Naive thymus-derived CD8-positive, alpha-beta T cell (primary cell): Measurements from ENCODE around the gene P3H3. TPM values are rescaled to one million over a fixed set of nuclear protein-coding genes. Genes with fewer than 3 reads are reported as not detected.

Experiments used
- ATAC-seq, 2 donors: fragments of 150-1000 bp; cut with Tn5 transposase in 1 of 2; sonication (Bioruptor Pico), chemical (Tn5 transposase) in 1 of 2; 1 replicate in 1 of 2; 2 replicates in 1 of 2; pipeline ENCODE4 v1.10.0; 2021; ENCODE audit warnings: mild to moderate bottlenecking in 2 of 2, moderate library complexity in 2 of 2
- POLR2A ChIA-PET: fragments of 350-600 bp; sonication (Branson Sonifier 250); formaldehyde crosslinking; loops from one replicate; lab custom pipeline; 2021; ENCODE audit warnings: antibody characterized with exemption; lab: Charles Lee
- DNase-seq, 10 donors: peaks; one replicate each; pipeline versions ENCODE4 v3.0.0 to v3.0.0-alpha.2; 2020 to 2022
- H3K27ac Mint-ChIP-seq, 10 donors: one replicate each; pipeline ENCODE4 v1.8.0; 2020 to 2022; ENCODE audit warnings: mild to moderate bottlenecking in 10 of 10, mixed read lengths in 10 of 10, moderate library complexity in 4 of 10, inconsistent platforms in 1 of 10
- H3K27me3 Mint-ChIP-seq, 5 donors: one replicate each; pipeline ENCODE4 v1.8.0; 2021 to 2022; ENCODE audit warnings: mixed read lengths in 5 of 5
- H3K36me3 Mint-ChIP-seq, 3 donors: one replicate each; pipeline ENCODE4 v1.8.0; 2020 to 2022; ENCODE audit warnings: mixed read lengths in 3 of 3, mild to moderate bottlenecking in 2 of 3, inconsistent platforms in 1 of 3
- H3K4me1 Mint-ChIP-seq, 4 donors: one replicate each; pipeline ENCODE4 v1.8.0; 2021 to 2022; ENCODE audit warnings: mixed read lengths in 4 of 4
- H3K4me3 Mint-ChIP-seq, 10 donors: one replicate each; pipeline ENCODE4 v1.8.0; 2020 to 2022; ENCODE audit warnings: mild to moderate bottlenecking in 10 of 10, mixed read lengths in 10 of 10, moderate library complexity in 6 of 10, inconsistent platforms in 1 of 10
- H3K9me3 Mint-ChIP-seq, 9 donors: one replicate each; pipeline ENCODE4 v1.8.0; 2020 to 2022; ENCODE audit warnings: mixed read lengths in 9 of 9, mild to moderate bottlenecking in 3 of 9, inconsistent platforms in 1 of 9, moderate library complexity in 1 of 9
- polyA plus RNA-seq, 3 donors: library from polyadenylated mRNA; unstranded; fragments of 300-500 nt; fragmentation: Illumina TruSeq; gene quantifications; one replicate each; pipeline ENCODE4 v1.2.3, GENCODE V29; 2021
- total RNA-seq, 8 experiments: library from RNA in 2 of 8; stranded (reverse) in 2 of 8; gene quantifications; one replicate each; pipeline ENCODE4 v1.2.3 and lab custom pipeline; 2021 to 2026

Gene P3H3
- total and polyA plus RNA-seq, 5 experiments from 2014 or later: 0.42 to 9.7 (median 0.73) TPM

- DNase-seq: no peak
- POLR2A ChIA-PET: interaction anchor here (0.5 to 1.5 kb wide), 2 partner anchors 18 to 21 kb away, joined by 5 read pairs; no protein-coding TSS in a partner anchor
- H3K36me3 Mint-ChIP-seq: no peaks in the 10 kb centered on the region
These were observed 19.2 kb upstream of the P3H3 start for GRCh38 chr12:6809056-6809455.

GRCh38 chr12:6810758-6811157, 17.4 kb upstream of the P3H3 start:
- POLR2A ChIA-PET: no interaction called here
- Mint-ChIP-seq H3K9me3 (no peaks in the 10 kb centered on the region), H3K4me3 (no peak overlapping the region), H3K36me3 (no peaks in the 10 kb centered on the region), H3K27me3 (peaks cover 0 to 3% (median 0%) of the 10 kb centered on the region in 5 donors), H3K27ac (peak overlapping the region in 2 of 10 donors; percentile 27 to 57), H3K4me1 (peaks cover 0 to 2% (median 0%) of the 10 kb centered on the region in 4 donors)
- ATAC-seq (no peak), DNase-seq (no peak)

More at GRCh38 chr12:6809056-6809455, 19.2 kb upstream of the P3H3 start:
- peaks cover 0 to 2% (median 0%) of the 10 kb centered on the region in 5 donors for H3K27me3 Mint-ChIP-seq
- H3K27ac Mint-ChIP-seq: no peak overlapping the region
- no peak overlapping the region for H3K4me3 Mint-ChIP-seq
- peaks cover 0 to 2% (median 0%) of the 10 kb centered on the region in 4 donors for H3K4me1 Mint-ChIP-seq
- no peak for ATAC-seq
- H3K9me3 Mint-ChIP-seq: no peaks in the 10 kb centered on the region

GRCh38 chr12:6813363-6813762, 14.8 kb upstream of the P3H3 start:
- no peak for ATAC-seq
- Mint-ChIP-seq H3K4me1 (peaks cover 0 to 6% (median 1%) of the 10 kb centered on the region in 4 donors), H3K9me3 (no peaks in the 10 kb centered on the region), H3K36me3 (no peaks in the 10 kb centered on the region), H3K27me3 (peaks cover 0 to 3% (median 0%) of the 10 kb centered on the region in 5 donors), H3K27ac (no peak overlapping the region), H3K4me3 (no peak overlapping the region)
- DNase-seq: no peak
- POLR2A ChIA-PET: interaction anchor here (0.7 kb wide), 1 partner anchor 197 kb away, joined by 4 read pairs; no protein-coding TSS in a partner anchor

- ATAC-seq: no peak
- POLR2A ChIA-PET: no interaction called here
- DNase-seq: no peak
- peaks cover 0 to 10% (median 7%) of the 10 kb centered on the region in 5 donors for H3K27me3 Mint-ChIP-seq
- peaks cover 7 to 10% (median 9%) of the 10 kb centered on the region in 4 donors for H3K4me1 Mint-ChIP-seq
- no peaks in the 10 kb centered on the region for H3K9me3 Mint-ChIP-seq
- H3K4me3 Mint-ChIP-seq: no peak overlapping the region
- H3K36me3 Mint-ChIP-seq: no peaks in the 10 kb centered on the region
- H3K27ac Mint-ChIP-seq: no peak overlapping the region
These were observed 11.6 kb upstream of the P3H3 start for GRCh38 chr12:6816598-6816997.

- peaks cover 0 to 15% (median 9%) of the 10 kb centered on the region in 5 donors for H3K27me3 Mint-ChIP-seq
- H3K27ac Mint-ChIP-seq: peak overlapping the region in 1 of 10 donors; percentile 50
- no peak overlapping the region for H3K4me3 Mint-ChIP-seq
- peaks cover 11 to 15% (median 12%) of the 10 kb centered on the region in 4 donors for H3K4me1 Mint-ChIP-seq
- ATAC-seq (no peak), DNase-seq (no peak)
- no peaks in the 10 kb centered on the region for H3K36me3 Mint-ChIP-seq
- POLR2A ChIA-PET: interaction anchor here (0.5 kb wide), 1 partner anchor 85 kb away, joined by 3 read pairs; no protein-coding TSS in a partner anchor
- H3K9me3 Mint-ChIP-seq: no peaks in the 10 kb centered on the region
These were observed 11.1 kb upstream of the P3H3 start for GRCh38 chr12:6817098-6817497.

DNA sequence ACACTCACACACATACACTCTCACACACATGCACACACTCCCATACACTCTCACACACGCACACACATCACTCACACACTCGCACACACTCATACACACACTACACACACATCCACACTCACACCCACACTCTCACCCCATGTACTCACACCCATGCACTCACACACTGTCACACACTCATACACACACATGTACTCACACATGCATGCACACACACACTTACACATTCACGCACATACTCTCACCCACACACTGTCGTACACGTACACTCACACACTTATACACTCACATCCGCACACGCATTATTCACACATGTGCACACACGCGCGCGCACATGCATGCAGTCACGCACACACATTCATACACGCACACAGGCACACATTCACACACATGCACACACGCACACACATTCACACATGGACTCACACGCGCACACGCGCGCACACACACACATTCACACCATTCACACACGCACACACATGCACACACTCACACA, 10.5 kb upstream of the P3H3 start:
- Mint-ChIP-seq H3K27me3 (peaks cover under 1 to 21% (median 12%) of the 10 kb centered on the region in 5 donors), H3K4me1 (peaks cover 12 to 21% (median 13%) of the 10 kb centered on the region in 4 donors), H3K4me3 (no peak overlapping the region), H3K36me3 (no peaks in the 10 kb centered on the region), H3K9me3 (no peaks in the 10 kb centered on the region), H3K27ac (peak overlapping the region in 2 of 10 donors; percentile 8 to 35)
- POLR2A ChIA-PET: no interaction called here
- ATAC-seq: no peak
- no peak for DNase-seq

DNA sequence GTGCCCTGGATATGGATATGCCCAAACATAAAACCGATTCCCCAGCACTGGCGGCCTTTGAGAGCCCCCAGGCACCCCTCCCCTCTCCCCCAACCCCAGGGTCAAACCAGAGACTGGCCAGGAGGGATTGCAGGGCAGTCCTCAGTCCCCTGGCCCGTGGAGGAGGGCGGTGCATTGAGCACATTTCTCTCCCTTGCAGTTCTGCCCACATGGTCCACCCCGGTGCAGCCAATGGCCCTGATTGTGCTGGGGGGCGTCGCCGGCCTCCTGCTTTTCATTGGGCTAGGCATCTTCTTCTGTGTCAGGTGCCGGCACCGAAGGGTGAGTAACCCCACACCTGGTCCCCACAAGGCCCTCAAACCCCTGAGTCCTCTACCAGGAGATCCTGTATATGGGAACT, 10.0 kb upstream of the P3H3 start:
- H3K4me3 Mint-ChIP-seq: no peak overlapping the region
- H3K9me3 Mint-ChIP-seq: no peaks in the 10 kb centered on the region
- H3K4me1 Mint-ChIP-seq: peaks cover 12 to 24% (median 13%) of the 10 kb centered on the region in 4 donors
- POLR2A ChIA-PET: no interaction called here
- H3K36me3 Mint-ChIP-seq: no peaks in the 10 kb centered on the region
- DNase-seq (no peak), ATAC-seq (no peak)
- H3K27ac Mint-ChIP-seq: no peak overlapping the region
- H3K27me3 Mint-ChIP-seq: peaks cover 1 to 27% (median 17%) of the 10 kb centered on the region in 5 donors

DNA sequence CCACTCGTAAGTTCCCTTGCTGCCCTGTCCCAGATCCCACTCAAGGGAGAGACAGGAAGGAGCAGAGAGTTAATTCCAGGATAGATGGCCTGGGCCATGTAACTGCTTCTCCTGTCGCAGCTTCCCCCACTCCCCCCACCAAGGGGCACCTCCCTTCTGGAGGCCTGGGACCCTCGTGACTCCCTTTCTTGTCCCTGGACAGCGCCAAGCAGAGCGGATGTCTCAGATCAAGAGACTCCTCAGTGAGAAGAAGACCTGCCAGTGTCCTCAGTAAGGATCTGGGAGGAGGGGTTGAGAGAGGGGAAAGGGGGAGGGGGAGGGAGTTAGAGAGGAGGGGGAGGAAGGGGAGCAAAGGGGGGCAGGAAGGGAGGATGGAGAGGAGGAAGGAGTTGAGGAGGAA, 9.6 kb upstream of the P3H3 start:
- POLR2A ChIA-PET: no interaction called here
- H3K36me3 Mint-ChIP-seq: no peaks in the 10 kb centered on the region

GRCh38 chr12:6819106-6820030, 8.8 kb upstream of the P3H3 start:
- ATAC-seq (no peak), DNase-seq (no peak)
- H3K27me3 Mint-ChIP-seq: peaks cover 1 to 38% (median 23%) of the 10 kb centered on the region in 5 donors
- no peaks in the 10 kb centered on the region for H3K36me3 Mint-ChIP-seq
- no peak overlapping the region for H3K4me3 Mint-ChIP-seq
- no peaks in the 10 kb centered on the region for H3K9me3 Mint-ChIP-seq
- H3K27ac Mint-ChIP-seq: peak overlapping the region in 2 of 10 donors; percentile 16 to 34
- peaks cover 12 to 24% (median 13%) of the 10 kb centered on the region in 4 donors for H3K4me1 Mint-ChIP-seq
- POLR2A ChIA-PET: no interaction called here

More for the DNA sequence above, 9.6 kb upstream of the P3H3 start:
- Mint-ChIP-seq H3K4me3 (no peak overlapping the region), H3K9me3 (no peaks in the 10 kb centered on the region), H3K4me1 (peaks cover 12 to 24% (median 13%) of the 10 kb centered on the region in 4 donors), H3K27me3 (peaks cover 1 to 31% (median 19%) of the 10 kb centered on the region in 5 donors), H3K27ac (no peak overlapping the region)
- ATAC-seq (no peak), DNase-seq (no peak)

DNA sequence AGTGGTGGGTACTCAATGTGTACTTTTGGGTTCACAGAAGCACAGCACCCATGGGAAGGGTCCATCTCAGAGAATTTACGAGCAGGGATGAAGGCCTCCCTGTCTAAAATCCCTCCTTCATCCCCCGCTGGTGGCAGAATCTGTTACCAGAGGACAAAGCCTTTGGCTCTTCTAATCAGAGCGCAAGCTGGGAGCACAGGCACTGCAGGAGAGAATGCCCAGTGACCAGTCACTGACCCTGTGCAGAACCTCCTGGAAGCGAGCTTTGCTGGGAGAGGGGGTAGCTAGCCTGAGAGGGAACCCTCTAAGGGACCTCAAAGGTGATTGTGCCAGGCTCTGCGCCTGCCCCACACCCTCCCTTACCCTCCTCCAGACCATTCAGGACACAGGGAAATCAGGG, 8.0 kb upstream of the P3H3 start:
- POLR2A ChIA-PET: no interaction called here
- no peak overlapping the region for H3K4me3 Mint-ChIP-seq

DNA sequence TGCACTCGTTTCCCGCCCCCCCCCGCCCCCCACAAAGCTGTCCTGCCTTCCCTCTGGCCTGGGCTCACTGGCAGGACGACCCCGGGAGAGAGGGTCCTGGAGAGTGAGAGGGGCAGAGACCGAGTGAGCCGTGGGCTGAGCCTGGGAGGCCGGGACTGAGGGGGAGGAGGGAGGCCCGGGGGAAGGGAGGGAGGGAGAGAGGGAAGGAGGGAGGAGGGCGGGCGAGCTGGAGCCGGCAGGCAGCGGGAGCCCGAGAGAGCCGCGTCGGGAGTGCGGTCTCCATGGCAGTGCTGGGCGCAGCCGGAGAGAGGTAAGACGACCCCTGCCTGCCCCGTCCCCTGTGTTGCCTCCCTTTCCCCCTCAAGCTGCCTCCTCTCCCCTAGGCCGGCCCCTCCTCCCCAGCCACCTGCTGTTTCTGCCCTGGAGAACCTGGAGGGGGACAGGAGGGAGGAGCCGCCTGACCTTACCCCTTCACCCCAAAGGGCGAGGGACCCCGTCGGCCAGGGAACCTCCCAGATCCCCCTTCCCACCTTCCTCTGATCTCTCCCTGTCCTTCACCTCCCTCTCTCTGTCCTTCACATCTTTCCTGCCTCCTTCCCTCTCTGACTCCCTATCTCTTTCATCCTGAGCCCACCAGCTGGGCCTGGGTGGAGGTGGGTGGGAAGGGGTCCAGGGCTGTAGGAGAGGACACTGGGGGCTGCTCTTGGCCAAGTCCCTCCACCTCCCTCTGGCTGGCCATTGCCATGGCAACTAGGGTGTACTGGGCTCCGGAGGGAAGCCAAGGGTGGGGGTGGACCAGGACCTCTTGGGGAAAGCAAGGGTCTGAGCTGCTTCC, 6.4 kb upstream of the P3H3 start, which contains the start of gene GPR162:
Gene GPR162, plus strand, starts transcription at position 231 of the 835 bp plus-strand sequence. CDS start 2,078 bp downstream, outside the sequence.
- Mint-ChIP-seq H3K4me1 (peaks cover 15 to 30% (median 17%) of the 10 kb centered on the region in 4 donors), H3K27me3 (peaks cover 11 to 62% (median 41%) of the 10 kb centered on the region in 5 donors), H3K4me3 (peak within 1 kb of the TSS; percentile 54 to 79 (median 66)), H3K9me3 (no peaks in the 10 kb centered on the region), H3K27ac (peak within 1 kb of the TSS in 4 of 10 donors; percentile 28 to 80 (median 57)), H3K36me3 (no peaks in the 10 kb centered on the region)
- POLR2A ChIA-PET: interaction anchor here (0.8 to 1.3 kb wide), 3 partner anchors 15 to 69 kb away, joined by 3 to 5 read pairs (median 5); partner anchors contain the start of genes MLF2 and PTMS
- DNase-seq (peak in 1 of 10 donors; percentile 58), ATAC-seq (peak; percentile 27 to 33)

More for the DNA sequence above, 8.0 kb upstream of the P3H3 start:
- ATAC-seq (no peak), DNase-seq (no peak)
- no peaks in the 10 kb centered on the region for H3K9me3 Mint-ChIP-seq
- H3K4me1 Mint-ChIP-seq: peaks cover 13 to 24% (median 14%) of the 10 kb centered on the region in 4 donors
- peaks cover 7 to 46% (median 27%) of the 10 kb centered on the region in 5 donors for H3K27me3 Mint-ChIP-seq
- H3K27ac Mint-ChIP-seq: peak overlapping the region in 1 of 10 donors; percentile 16
- H3K36me3 Mint-ChIP-seq: no peaks in the 10 kb centered on the region
